ENCODE measurements around the gene ZBTB16. TPM values are rescaled to one million over a fixed set of nuclear protein-coding genes. Genes with fewer than 3 reads are reported as not detected.

Gene ZBTB16
- polyA plus RNA-seq, 1 donor (not counting 4 experiments of a cell fraction or from before 2014, with no cell fraction given): 0.18 TPM

DNA sequence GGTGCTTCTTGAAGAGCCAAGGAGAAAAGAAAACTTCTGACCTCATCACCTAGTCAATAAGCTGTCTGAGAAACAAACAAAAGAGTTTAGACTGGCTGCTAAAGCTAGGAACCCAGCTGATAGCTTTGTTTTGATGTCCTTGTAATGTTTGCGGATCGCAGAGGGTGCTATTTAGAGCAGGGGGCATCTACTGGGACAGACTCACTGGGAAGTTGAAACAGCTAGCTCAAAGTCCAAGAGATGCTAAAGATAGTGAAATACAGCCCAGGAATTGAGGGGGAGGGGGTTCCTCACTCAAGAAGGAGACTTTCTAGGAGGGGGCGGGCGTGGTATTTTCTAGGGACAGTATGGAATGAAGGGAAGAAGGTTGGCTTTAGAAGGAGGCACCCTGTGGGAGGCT is 18.9 kb downstream of the ZBTB16 start:
- no peaks in the 10 kb centered on the region for H3K9me3 ChIP-seq (ENCODE audit: control insufficient read depth, low read depth, low read length)
- no peak overlapping the region for H3K27ac ChIP-seq (ENCODE audit: control insufficient read depth, insufficient read depth, low read length)
- no peaks in the 10 kb centered on the region for H3K79me2 ChIP-seq (ENCODE audit: control insufficient read depth, insufficient read depth, low read length)
- dilution Hi-C loops (cut with MboI; ENCODE audit: extremely low pct_ligation_motif_present, low sequenced_read_pairs): no loop called here
- H3K36me3 ChIP-seq (ENCODE audit: control insufficient read depth in 2 of 2, extremely low read depth in 1 of 2, insufficient read depth in 2 of 2, low read length in 2 of 2): no peaks in the 10 kb centered on the region
- H3K9ac ChIP-seq (ENCODE audit: control insufficient read depth, extremely low read depth, insufficient read depth, low read length): no peak overlapping the region
- H3K27me3 ChIP-seq (ENCODE audit: control insufficient read depth, extremely low read depth, insufficient read depth, low read length): peaks cover 28% of the 10 kb centered on the region
- no peak for DNase-seq (ENCODE audit: low read depth, low spot score)
- H3K9me1 ChIP-seq (ENCODE audit: control insufficient read depth, extremely low read depth, insufficient read depth, low read length): no peaks in the 10 kb centered on the region
- no peak overlapping the region for H3K4me3 ChIP-seq (ENCODE audit: control insufficient read depth in 2 of 3, extremely low read depth in 1 of 3, insufficient read depth in 2 of 3, low read depth in 1 of 3, low read length in 3 of 3)
- no peak for FAIRE-seq
- no peak for TF ChIP-seq EZH2 (IDR thresholded peaks at IDR 0.05; ENCODE audit: low read length)
- TF ChIP-seq, protein P1, sequence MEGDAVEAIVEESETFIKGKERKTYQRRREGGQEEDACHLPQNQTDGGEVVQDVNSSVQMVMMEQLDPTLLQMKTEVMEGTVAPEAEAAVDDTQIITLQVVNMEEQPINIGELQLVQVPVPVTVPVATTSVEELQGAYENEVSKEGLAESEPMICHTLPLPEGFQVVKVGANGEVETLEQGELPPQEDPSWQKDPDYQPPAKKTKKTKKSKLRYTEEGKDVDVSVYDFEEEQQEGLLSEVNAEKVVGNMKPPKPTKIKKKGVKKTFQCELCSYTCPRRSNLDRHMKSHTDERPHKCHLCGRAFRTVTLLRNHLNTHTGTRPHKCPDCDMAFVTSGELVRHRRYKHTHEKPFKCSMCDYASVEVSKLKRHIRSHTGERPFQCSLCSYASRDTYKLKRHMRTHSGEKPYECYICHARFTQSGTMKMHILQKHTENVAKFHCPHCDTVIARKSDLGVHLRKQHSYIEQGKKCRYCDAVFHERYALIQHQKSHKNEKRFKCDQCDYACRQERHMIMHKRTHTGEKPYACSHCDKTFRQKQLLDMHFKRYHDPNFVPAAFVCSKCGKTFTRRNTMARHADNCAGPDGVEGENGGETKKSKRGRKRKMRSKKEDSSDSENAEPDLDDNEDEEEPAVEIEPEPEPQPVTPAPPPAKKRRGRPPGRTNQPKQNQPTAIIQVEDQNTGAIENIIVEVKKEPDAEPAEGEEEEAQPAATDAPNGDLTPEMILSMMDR (optimal IDR thresholded peaks at IDR 0.05 in 1 of 3, IDR thresholded peaks at IDR 0.05 in 1 of 3, conservative IDR thresholded peaks at IDR 0.05 in 1 of 3; ENCODE audit: extremely low read depth in 1 of 3, insufficient read depth in 2 of 3, low read length in 3 of 3): no peak
- H4K20me1 ChIP-seq (ENCODE audit: control insufficient read depth, extremely low read depth, insufficient read depth, low read length): no peaks in the 10 kb centered on the region
- no peaks in the 10 kb centered on the region for H3K4me1 ChIP-seq (ENCODE audit: control insufficient read depth, extremely low read depth, insufficient read depth, low read length)
- H3K4me2 ChIP-seq (ENCODE audit: control insufficient read depth, extremely low read depth, insufficient read depth, low read depth, low read length): no peak overlapping the region
- no peak overlapping the region for H2AFZ ChIP-seq (ENCODE audit: control insufficient read depth, low read length)

DNA sequence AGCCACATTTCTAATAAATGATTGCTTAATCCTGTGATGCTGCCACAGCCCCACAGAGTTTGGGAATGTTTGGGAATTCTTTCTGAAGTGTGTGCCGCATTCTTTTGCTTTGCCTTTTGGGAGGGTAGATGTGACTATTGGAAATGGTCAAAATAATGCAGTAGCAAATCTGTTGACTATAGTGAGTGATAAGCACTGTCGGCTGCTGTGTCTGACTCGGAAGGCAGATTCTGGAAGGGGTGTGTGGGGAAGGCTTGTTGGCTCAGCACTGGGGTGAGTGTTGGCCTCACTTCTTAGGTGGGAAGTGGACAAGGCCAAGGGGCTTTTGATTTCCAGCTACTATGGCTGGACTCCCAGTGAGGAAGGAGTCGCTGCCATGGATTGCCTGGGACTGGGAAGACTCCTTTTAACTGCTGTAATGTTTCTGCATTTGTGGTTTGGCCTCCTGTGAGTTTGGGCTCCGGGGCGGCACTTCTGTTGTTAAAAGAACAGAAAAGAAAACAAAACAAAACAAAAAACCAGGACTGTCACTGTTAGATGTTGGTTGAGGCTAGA is 20.1 kb downstream of the ZBTB16 start:
- no peak overlapping the region for H3K4me2 ChIP-seq (ENCODE audit: control insufficient read depth, extremely low read depth, insufficient read depth, low read depth, low read length)
- no peak for FAIRE-seq
- H3K4me1 ChIP-seq (ENCODE audit: control insufficient read depth, extremely low read depth, insufficient read depth, low read length): no peaks in the 10 kb centered on the region
- no peaks in the 10 kb centered on the region for H3K79me2 ChIP-seq (ENCODE audit: control insufficient read depth, insufficient read depth, low read length)
- H3K36me3 ChIP-seq (ENCODE audit: control insufficient read depth in 2 of 2, extremely low read depth in 1 of 2, insufficient read depth in 2 of 2, low read length in 2 of 2): no peaks in the 10 kb centered on the region
- H4K20me1 ChIP-seq (ENCODE audit: control insufficient read depth, extremely low read depth, insufficient read depth, low read length): no peaks in the 10 kb centered on the region
- no peaks in the 10 kb centered on the region for H3K9me1 ChIP-seq (ENCODE audit: control insufficient read depth, extremely low read depth, insufficient read depth, low read length)
- TF ChIP-seq, protein P1 (optimal IDR thresholded peaks at IDR 0.05 in 1 of 3, IDR thresholded peaks at IDR 0.05 in 1 of 3, conservative IDR thresholded peaks at IDR 0.05 in 1 of 3; ENCODE audit: extremely low read depth in 1 of 3, insufficient read depth in 2 of 3, low read length in 3 of 3): no peak
- TF ChIP-seq EZH2 (IDR thresholded peaks at IDR 0.05; ENCODE audit: low read length): no peak
- DNase-seq (ENCODE audit: low read depth, low spot score): no peak
- H3K4me3 ChIP-seq (ENCODE audit: control insufficient read depth in 2 of 3, extremely low read depth in 1 of 3, insufficient read depth in 2 of 3, low read depth in 1 of 3, low read length in 3 of 3): no peak overlapping the region
- dilution Hi-C loops (cut with MboI; ENCODE audit: extremely low pct_ligation_motif_present, low sequenced_read_pairs): no loop called here
- no peaks in the 10 kb centered on the region for H3K9me3 ChIP-seq (ENCODE audit: control insufficient read depth, low read depth, low read length)
- no peak overlapping the region for H3K9ac ChIP-seq (ENCODE audit: control insufficient read depth, extremely low read depth, insufficient read depth, low read length)
- peaks cover 24% of the 10 kb centered on the region for H3K27me3 ChIP-seq (ENCODE audit: control insufficient read depth, extremely low read depth, insufficient read depth, low read length)
- H3K27ac ChIP-seq (ENCODE audit: control insufficient read depth, insufficient read depth, low read length): no peak overlapping the region
- no peak overlapping the region for H2AFZ ChIP-seq (ENCODE audit: control insufficient read depth, low read length)
